ENCODE data around the gene RAB35. TPM values are rescaled to one million over a fixed set of nuclear protein-coding genes. Genes with fewer than 3 reads are reported as not detected.
"Not testable (repeated sequence)": the region's sequence is repeated elsewhere in the genome, so short reads cannot be mapped to it uniquely, and the experiment has no call there.

Gene RAB35
- total RNA-seq, 1 experiment from 2014 or later: 30.0 TPM

DNA sequence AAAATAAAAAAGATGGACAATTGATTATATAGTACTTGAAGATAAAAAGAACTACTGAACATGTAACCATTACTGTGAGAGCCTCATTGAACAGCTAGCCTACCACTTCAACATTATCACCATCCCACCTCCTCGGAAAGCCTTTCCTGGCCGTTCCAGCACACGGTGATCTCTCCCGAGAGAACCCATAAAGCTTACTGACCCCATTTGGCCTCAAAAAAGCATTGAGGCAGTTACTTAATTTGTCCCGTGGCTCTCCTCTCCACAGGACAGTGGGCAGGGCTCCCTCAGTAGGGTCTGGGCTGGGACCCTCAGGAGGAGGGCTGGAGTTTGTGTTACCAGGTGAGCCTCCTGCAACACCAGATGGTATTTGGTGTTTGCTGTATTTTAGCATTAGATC lies 55.8 kb downstream of the RAB35 start:
- DNase-seq (ENCODE audit: low spot score): no peak

DNA sequence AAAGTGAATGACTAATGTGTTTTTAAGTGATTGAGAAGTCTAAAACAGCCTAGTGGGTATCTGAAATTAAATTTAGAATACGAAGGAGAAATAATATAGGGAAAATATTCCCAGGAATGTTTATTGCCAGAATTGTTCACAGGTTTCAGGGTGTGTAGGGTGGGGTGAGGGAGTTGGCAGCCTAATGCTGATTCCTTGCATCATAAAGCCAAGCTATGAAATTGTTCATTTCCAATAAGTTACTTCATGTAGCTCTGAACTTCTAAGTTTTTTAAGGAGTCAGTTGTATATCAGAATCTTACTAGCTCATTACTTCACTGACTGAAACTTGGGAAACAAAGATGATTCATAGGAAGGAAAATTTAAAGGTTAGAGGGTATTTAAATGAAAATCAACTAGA lies 56.4 kb downstream of the RAB35 start:
- no peak for DNase-seq (ENCODE audit: low spot score)

DNA sequence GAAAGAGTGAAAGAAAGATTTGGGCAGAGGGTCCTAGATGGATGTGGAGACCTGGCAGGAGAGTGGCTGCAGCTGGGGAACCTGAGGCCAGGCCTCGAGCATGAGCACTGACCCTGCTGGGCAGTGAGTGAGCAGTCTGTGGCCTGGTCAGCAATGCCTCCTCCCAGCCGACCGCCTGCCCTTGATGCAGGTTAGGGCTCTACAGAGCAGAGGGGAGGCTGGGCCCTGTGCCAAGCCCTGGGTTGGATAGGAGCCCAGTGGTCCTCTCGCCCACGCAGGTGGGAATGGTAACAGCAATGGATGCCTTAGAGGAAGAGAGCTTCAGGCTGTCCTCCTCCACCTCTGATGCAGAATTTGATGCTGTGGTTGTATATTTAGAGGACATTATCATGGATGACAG lies 59.8 kb downstream of the RAB35 start:
- no peak for DNase-seq (ENCODE audit: low spot score)

- DNase-seq (ENCODE audit: low spot score): no peak
These were observed 61.1 kb downstream of the RAB35 start for GRCh38 chr12:120055231-120056000.

DNA sequence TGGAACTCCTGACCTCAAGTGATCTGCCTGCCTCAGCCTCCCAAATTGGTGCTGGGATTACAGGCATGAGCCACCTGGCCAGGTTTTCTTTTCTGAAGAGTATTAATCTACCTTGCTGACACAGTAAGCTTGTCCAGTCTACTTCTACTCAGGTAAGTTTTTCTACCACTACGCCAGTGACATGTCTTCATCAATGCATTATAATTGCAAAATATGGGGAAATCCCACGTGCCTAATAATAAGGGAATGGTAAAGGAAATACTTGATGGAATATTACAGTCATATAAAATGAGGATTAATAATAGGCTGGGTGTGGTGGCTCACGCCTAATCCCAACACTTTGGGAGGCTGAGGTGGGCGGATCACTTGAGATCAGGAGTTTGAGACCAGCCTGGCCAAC lies 62.3 kb downstream of the RAB35 start:
- no peak for DNase-seq (ENCODE audit: low spot score)

- DNase-seq (ENCODE audit: low spot score): no peak
These were observed 65.0 kb downstream of the RAB35 start for GRCh38 chr12:120051535-120051934.

- no peak for DNase-seq (ENCODE audit: low spot score)
These were observed 67.1 kb downstream of the RAB35 start for GRCh38 chr12:120049426-120049825.

DNA sequence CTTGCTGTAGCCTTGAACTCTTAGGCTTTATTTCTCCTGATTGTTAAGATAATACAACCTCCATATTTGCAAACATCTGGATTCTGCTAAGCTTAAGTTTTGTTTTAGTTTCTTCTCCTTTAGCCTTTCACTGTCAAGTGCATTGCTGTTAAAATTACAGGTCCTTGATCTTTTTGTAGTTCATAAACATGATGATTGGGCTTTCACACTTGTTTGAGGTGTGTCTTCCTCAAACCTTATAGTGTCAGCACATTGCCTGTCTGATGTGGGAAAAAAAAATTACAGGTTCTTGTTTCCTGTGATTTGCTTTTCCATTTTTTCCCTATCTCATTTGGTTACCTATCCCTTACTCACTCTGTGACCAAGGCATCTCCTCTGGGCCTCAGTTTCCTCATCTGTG lies 68.3 kb downstream of the RAB35 start:
- DNase-seq (ENCODE audit: low spot score): no peak

DNA sequence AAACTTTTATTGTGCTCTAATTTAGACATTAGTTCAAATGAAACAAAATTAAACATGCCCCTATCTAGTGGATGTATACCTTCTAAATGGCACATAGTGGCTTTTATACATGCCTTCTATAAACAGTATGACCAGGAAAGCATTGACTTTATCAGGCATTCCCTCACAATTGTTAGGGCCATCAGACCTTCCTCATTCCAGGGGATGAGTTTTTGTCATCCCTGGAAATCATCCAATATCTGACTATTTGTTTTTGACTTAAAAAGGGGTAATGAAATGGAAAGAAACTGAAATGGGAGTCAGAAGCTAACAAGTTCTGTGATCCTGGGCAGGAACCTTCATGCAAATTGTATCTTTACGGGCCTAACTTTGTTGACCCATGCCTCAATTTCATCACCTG lies 69.5 kb downstream of the RAB35 start:
- DNase-seq (ENCODE audit: low spot score): no peak

DNA sequence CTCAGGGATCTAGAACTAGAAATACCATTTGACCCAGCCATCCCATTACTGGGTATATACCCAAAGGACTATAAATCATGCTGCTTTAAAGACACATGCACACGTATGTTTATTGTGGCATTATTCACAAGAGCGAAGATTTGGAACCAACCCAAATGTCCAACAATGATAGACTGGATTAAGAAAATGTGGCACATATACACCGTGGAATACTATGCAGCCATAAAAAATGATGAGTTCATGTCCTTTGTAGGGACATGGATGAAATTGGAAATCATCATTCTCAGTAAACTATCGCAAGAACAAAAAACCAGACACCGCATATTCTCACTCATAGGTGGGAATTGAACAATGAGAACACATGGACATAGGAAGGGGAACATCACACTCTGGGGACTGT lies 71.2 kb downstream of the RAB35 start:
- not testable (repeated sequence) for DNase-seq (ENCODE audit: low spot score)

Other genes starting within 250 kb of the RAB35 start
- gene CIT, start 239.4 kb downstream of the RAB35 start, total RNA-seq (2014; rRNA removed; shearing (Covaris generic)): 25.2 and 34.4 TPM in 2 replicates
- 0.38 and 1.2 TPM in 2 replicates for gene BICDL1, start 127.5 kb downstream of the RAB35 start, total RNA-seq (2014; rRNA removed; shearing (Covaris generic))
- 41.5 and 43.4 TPM in 2 replicates for gene GCN1, start 78.0 kb upstream of the RAB35 start, total RNA-seq (2014; rRNA removed; shearing (Covaris generic))
- gene RPLP0, start 84.4 kb upstream of the RAB35 start, total RNA-seq (2014; rRNA removed; shearing (Covaris generic)): 2,135 and 2,569 TPM in 2 replicates
- 136 and 156 TPM in 2 replicates for gene PXN, start 149.0 kb upstream of the RAB35 start, total RNA-seq (2014; rRNA removed; shearing (Covaris generic))
- gene RNU4-2, start 175.2 kb upstream of the RAB35 start, total RNA-seq (2014; rRNA removed; shearing (Covaris generic)): under 0.01 TPM in 2 replicates
- gene RNU4-1, start 176.5 kb upstream of the RAB35 start, total RNA-seq (2014; rRNA removed; shearing (Covaris generic)): under 0.01 TPM in 2 replicates
- gene SIRT4, start 185.6 kb upstream of the RAB35 start, total RNA-seq (2014; rRNA removed; shearing (Covaris generic)): 1.3 and 1.4 TPM in 2 replicates
- not detected in 2 replicates for gene PLA2G1B, start 211.0 kb upstream of the RAB35 start, total RNA-seq (2014; rRNA removed; shearing (Covaris generic))

Measured in A172 (cell line).